Measurements from ENCODE around the gene CPVL.

CPVL gene

DNA sequence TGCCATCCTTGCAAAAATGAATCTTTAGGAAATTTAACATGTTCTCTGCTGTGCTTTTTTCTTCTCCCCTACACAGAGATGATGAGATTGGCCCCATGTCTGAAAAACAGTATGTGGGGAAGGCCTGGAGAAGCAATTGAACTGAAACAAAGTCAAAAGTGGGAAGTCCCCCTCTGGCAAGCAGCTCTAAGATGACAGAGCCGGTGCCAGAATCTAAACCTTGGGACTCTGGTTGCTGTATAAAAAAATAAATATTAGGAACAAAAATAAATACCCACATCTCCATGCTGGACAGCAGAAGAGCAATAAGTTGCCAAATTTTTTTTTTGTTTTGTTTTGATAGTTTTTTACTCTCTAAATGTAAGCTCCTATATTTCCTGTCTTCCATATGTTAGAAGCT lies 136.4 kb downstream of the CPVL start:
- DNase-seq, result no peak
- peaks cover 59% of the 10 kb centered on the region for H3K27me3 ChIP-seq (ENCODE audit: insufficient read depth, low read depth, severe bottlenecking)
- H3K4me3 ChIP-seq (ENCODE audit: low read depth, low read length), result no peak overlapping the region
- H3K36me3 ChIP-seq, result no peaks in the 10 kb centered on the region
- no peak overlapping the region for H3K27ac ChIP-seq
- H3K9me3 ChIP-seq (ENCODE audit: severe bottlenecking), result no peaks in the 10 kb centered on the region
- TF ChIP-seq, protein P1, sequence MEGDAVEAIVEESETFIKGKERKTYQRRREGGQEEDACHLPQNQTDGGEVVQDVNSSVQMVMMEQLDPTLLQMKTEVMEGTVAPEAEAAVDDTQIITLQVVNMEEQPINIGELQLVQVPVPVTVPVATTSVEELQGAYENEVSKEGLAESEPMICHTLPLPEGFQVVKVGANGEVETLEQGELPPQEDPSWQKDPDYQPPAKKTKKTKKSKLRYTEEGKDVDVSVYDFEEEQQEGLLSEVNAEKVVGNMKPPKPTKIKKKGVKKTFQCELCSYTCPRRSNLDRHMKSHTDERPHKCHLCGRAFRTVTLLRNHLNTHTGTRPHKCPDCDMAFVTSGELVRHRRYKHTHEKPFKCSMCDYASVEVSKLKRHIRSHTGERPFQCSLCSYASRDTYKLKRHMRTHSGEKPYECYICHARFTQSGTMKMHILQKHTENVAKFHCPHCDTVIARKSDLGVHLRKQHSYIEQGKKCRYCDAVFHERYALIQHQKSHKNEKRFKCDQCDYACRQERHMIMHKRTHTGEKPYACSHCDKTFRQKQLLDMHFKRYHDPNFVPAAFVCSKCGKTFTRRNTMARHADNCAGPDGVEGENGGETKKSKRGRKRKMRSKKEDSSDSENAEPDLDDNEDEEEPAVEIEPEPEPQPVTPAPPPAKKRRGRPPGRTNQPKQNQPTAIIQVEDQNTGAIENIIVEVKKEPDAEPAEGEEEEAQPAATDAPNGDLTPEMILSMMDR (IDR thresholded peaks at IDR 0.05; ENCODE audit: low read depth, low read length), result no peak

DNA sequence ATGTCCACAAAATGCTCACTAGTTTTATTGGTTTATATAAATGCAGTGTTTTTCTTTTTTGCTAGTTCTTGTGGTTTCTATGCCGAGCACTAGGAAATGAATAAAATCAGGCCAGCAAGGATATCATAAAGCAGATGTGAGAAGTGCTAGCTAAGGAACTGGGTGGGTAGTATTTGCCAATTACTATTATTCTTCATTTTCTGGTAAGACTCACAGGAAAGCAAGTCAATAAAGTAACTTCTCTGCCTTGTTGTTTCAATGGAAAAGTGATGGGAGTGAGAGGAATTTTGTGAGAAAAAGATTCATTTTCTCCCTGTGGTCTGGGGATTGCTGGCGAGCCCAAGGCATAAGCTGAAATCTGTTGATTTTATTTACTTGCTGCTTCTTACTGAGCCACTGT lies 137.7 kb downstream of the CPVL start:
- Histone ChIP-seq H3K4me3 (ENCODE audit: low read depth, low read length) (no peak overlapping the region), H3K27ac (no peak overlapping the region), H3K9me3 (ENCODE audit: severe bottlenecking) (no peaks in the 10 kb centered on the region), H3K27me3 (ENCODE audit: insufficient read depth, low read depth, severe bottlenecking) (peaks cover 47% of the 10 kb centered on the region), H3K36me3 (no peaks in the 10 kb centered on the region)
- DNase-seq, result no peak
- TF ChIP-seq, protein P1 (IDR thresholded peaks at IDR 0.05; ENCODE audit: low read depth, low read length), result no peak

DNA sequence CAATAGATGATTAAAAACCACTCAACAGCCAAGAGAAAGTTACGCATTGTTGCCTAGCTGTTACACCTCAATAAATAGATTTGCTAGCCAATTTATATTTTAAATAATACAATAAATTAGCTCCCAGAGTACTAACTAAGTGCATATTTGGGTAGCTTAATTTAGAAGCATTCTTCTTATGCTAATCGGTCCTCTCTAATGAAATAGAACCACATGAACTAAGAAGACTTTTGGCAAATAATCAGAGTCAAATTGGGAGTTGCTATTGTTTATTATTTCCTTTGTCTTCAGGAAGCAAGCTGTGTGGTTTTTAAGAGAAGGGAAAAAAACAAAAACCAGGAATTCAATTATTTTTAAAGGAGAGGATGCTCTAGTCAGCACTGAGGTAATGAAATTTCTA lies 139.2 kb downstream of the CPVL start:
- no peaks in the 10 kb centered on the region for H3K36me3 ChIP-seq
- no peaks in the 10 kb centered on the region for H3K9me3 ChIP-seq (ENCODE audit: severe bottlenecking)
- DNase-seq, result no peak
- no peak overlapping the region for H3K27ac ChIP-seq
- TF ChIP-seq, protein P1 (IDR thresholded peaks at IDR 0.05; ENCODE audit: low read depth, low read length), result no peak
- H3K4me3 ChIP-seq (ENCODE audit: low read depth, low read length), result no peak overlapping the region
- peaks cover 48% of the 10 kb centered on the region for H3K27me3 ChIP-seq (ENCODE audit: insufficient read depth, low read depth, severe bottlenecking)

DNA sequence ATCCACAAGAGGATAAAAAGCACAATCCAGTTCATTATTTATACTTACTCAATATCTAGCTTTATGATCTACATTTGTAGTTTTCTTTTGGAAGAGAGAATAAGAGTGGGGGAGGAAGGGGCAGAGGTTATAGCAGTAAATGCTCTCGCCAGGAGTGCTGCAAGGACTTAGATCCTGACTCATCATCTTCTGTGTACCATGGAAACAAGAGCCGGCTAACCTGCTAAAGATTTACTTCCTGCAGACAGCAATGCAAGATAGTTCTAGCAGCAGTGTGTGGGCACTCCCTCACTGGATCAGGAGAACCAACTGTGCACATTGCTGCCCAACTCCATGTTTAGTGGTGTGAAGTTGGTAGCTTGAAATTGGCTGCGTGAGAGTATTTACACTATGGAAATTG lies 140.5 kb downstream of the CPVL start:
- no peaks in the 10 kb centered on the region for H3K9me3 ChIP-seq (ENCODE audit: severe bottlenecking)
- no peak overlapping the region for H3K4me3 ChIP-seq (ENCODE audit: low read depth, low read length)
- no peaks in the 10 kb centered on the region for H3K36me3 ChIP-seq
- DNase-seq, result no peak
- H3K27ac ChIP-seq, result no peak overlapping the region
- peaks cover 46% of the 10 kb centered on the region for H3K27me3 ChIP-seq (ENCODE audit: insufficient read depth, low read depth, severe bottlenecking)
- TF ChIP-seq, protein P1 (IDR thresholded peaks at IDR 0.05; ENCODE audit: low read depth, low read length), result no peak

DNA sequence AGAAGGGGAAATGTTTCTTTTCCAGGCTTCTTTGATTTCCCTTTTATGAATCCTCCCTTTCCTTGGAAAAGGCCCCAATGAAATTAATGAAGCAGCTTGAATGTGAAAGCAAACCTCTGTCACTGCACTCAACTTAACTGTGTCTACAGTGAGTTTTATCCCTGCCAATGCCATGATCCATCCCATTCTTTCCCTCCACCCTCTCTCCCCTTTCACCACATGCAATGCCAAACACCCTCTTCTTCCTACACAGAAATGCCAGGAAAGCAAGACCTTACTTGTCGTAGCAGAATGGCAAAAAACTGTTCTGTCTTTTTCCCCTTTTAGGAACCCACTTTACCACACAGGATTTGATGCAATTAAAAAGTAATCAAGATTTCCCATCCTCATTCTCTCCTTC lies 140.9 kb downstream of the CPVL start:
- H3K36me3 ChIP-seq, result no peaks in the 10 kb centered on the region
- no peak for DNase-seq
- H3K4me3 ChIP-seq (ENCODE audit: low read depth, low read length), result no peak overlapping the region
- H3K27me3 ChIP-seq (ENCODE audit: insufficient read depth, low read depth, severe bottlenecking), result peaks cover 46% of the 10 kb centered on the region
- H3K9me3 ChIP-seq (ENCODE audit: severe bottlenecking), result no peaks in the 10 kb centered on the region
- H3K27ac ChIP-seq, result no peak overlapping the region
- TF ChIP-seq, protein P1 (IDR thresholded peaks at IDR 0.05; ENCODE audit: low read depth, low read length), result no peak

DNA sequence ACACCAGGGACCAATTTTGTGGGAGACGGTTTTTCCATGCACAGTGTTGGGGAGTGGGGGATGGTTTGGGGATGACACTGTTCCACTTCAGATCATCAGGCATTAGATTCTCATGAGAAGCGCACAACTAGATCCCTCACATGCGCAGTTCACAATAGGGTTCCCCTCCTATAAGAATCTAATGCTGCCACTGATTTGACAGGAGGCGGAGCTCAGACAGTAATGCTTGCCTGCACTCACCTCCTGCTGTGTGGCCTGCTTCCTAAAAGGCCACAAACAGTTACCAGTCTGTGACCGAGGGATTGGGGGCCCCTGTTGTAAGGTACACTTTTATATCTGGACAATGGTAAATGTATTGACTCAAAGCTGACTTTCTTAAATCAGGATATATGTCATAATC lies 142.6 kb downstream of the CPVL start:
- H3K4me3 ChIP-seq (ENCODE audit: low read depth, low read length), result no peak overlapping the region
- no peaks in the 10 kb centered on the region for H3K9me3 ChIP-seq (ENCODE audit: severe bottlenecking)
- no peaks in the 10 kb centered on the region for H3K36me3 ChIP-seq
- TF ChIP-seq, protein P1 (IDR thresholded peaks at IDR 0.05; ENCODE audit: low read depth, low read length), result no peak
- H3K27me3 ChIP-seq (ENCODE audit: insufficient read depth, low read depth, severe bottlenecking), result peaks cover 54% of the 10 kb centered on the region
- no peak overlapping the region for H3K27ac ChIP-seq
- DNase-seq, result no peak

Data from WERI-Rb-1 (cell line).